Mucosa of descending colon (tissue), 3 donors: ENCODE data around the gene SPSB1. TPM values are rescaled to one million over a fixed set of nuclear protein-coding genes. Genes with fewer than 3 reads are reported as not detected.
A peak's percentile ranks its signal among the peaks of the same experiment; 100 is the strongest.
"Not testable (repeated sequence)": the region's sequence is repeated elsewhere in the genome, so short reads cannot be mapped to it uniquely, and the experiment has no call there.

Experiments used
- ATAC-seq: fragments of 200-7000 bp; cut with Tn5 transposase; one replicate; pipeline ENCODE4 v1.9.1; 2020; ENCODE audit warnings: mild to moderate bottlenecking, moderate library complexity
- DNase-seq, 3 donors: peaks; one replicate each; pipeline ENCODE4 v3.0.0-alpha.2; 2020
- H3K36me3 ChIP-seq: fragments of 200-600 bp; one replicate; pipeline ENCODE4 v1.8.0; 2021; ENCODE audit warnings: low read depth, mild to moderate bottlenecking
- H3K4me1 ChIP-seq: fragments of 200-600 bp; one replicate; pipeline ENCODE4 v1.8.0; 2021; ENCODE audit warnings: low read depth, mild to moderate bottlenecking
- H3K4me3 ChIP-seq: fragments of 200-600 bp; one replicate; pipeline ENCODE4 v1.8.0; 2021; ENCODE audit warnings: mild to moderate bottlenecking
- H3K9me3 ChIP-seq: fragments of 200-600 bp; one replicate; pipeline ENCODE4 v1.8.0; 2021; ENCODE audit warnings: mild to moderate bottlenecking
- intact Hi-C, 2 donors: fragments of 100-400 bp; cut with DNase I in 1 of 2; cut with micrococcal nuclease in 1 of 2; formaldehyde crosslinking; loops; one replicate each; pipeline versions ENCODE4 v1.11.0 to v1.11.1; 2022; cut with DNase I, micrococcal nuclease
- total RNA-seq, 3 donors: library from RNA; stranded (reverse); fragmentation: NEBNext Ultra II Directional in 2 of 3; extraction: Animal tissue kit (Norgen Biotek cat#: 25700) in 2 of 3; gene quantifications; one replicate each; pipeline versions ENCODE4 v1.2.1 to v1.2.4, GENCODE V29; 2021 to 2023
- TF ChIP-seq, protein P1 (sequence below): fragments of 200-600 bp; IDR thresholded peaks from one replicate; pipeline ENCODE4 v1.8.0; 2022; ENCODE audit warnings: antibody characterized with exemption, mild to moderate bottlenecking
- donor health status: DM: no; HTN: no; CAD: no; lungs with moderate emphysema.
- donor health status: DM: no; HTN: no; CAD: no.
- donor health status: DM: no; HTN: yes; CAD: no.

Gene SPSB1
- total RNA-seq, 3 donors from 2014 or later: 22.1 to 35.5 (median 26.1) TPM

DNA sequence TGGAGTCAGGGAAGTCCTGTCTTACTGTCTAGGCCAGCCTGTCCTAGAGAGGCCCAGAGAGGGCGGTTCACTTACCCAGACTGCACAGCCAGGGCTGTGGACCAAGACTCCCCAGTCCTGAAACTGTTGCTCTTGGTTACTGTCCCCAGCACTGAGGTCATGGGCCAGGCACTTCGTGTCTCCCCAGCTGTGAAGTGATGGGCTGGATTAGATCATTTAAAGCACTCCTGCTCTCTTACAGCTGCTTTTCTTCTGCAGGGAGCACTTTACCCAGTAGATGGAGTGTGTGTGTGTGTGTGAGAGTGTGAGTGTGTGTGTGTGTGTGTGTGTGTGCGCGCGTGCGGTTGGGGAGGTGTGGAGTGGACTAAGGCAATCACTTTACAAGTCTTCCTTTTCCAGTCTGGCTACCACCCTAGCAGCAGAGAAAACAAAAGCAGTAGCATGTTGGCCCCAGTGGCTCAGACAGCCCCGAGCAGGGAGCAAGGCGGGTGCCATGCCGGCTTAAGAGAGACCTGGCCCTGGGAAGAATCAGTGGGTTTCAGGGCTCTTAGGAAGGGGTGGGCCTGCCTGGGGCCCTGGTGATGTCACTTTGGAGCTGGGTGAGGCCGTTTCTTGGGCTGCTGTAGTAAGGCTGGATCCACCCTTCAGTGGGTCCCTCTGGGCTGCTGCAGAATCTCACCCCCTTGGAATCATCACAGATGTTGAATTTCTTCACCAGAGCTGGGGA, 2.4 kb downstream of the SPSB1 start:
- DNase-seq: peak in 2 of 3 donors; percentile 55 to 61
- no peaks in the 10 kb centered on the region for H3K9me3 ChIP-seq
- TF ChIP-seq, protein P1, sequence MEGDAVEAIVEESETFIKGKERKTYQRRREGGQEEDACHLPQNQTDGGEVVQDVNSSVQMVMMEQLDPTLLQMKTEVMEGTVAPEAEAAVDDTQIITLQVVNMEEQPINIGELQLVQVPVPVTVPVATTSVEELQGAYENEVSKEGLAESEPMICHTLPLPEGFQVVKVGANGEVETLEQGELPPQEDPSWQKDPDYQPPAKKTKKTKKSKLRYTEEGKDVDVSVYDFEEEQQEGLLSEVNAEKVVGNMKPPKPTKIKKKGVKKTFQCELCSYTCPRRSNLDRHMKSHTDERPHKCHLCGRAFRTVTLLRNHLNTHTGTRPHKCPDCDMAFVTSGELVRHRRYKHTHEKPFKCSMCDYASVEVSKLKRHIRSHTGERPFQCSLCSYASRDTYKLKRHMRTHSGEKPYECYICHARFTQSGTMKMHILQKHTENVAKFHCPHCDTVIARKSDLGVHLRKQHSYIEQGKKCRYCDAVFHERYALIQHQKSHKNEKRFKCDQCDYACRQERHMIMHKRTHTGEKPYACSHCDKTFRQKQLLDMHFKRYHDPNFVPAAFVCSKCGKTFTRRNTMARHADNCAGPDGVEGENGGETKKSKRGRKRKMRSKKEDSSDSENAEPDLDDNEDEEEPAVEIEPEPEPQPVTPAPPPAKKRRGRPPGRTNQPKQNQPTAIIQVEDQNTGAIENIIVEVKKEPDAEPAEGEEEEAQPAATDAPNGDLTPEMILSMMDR: no peak
- peak; percentile 49 for ATAC-seq
- intact Hi-C loops: loop anchor here (10.0 kb wide), 2 partner anchors 70 to 140 kb away; no protein-coding TSS in a partner anchor
- H3K4me3 ChIP-seq: no peak overlapping the region
- H3K36me3 ChIP-seq: no peaks in the 10 kb centered on the region
- peaks cover 34% of the 10 kb centered on the region for H3K4me1 ChIP-seq

DNA sequence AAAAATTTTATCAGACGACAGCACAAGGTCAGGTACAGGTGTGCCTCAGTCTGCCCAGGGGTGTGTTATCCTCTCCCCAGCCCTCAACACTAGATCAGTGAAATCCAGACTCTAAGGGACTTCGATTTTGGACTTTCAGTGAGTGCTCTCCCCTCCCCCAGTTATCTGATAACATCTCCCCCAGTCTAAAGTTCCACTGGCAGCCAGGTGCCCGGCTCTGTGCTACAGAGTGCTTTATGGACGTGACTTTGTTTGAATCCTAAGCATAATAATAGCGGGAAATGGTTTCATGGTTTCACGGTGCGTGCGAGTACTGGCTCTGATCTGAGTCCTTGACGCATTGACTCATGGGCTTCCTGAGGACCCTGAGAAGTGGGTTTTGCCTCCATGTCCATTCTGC, 3.2 kb downstream of the SPSB1 start:
- intact Hi-C loops: loop anchor here (10.0 kb wide), 2 partner anchors 69 to 139 kb away; no protein-coding TSS in a partner anchor
- H3K9me3 ChIP-seq: no peaks in the 10 kb centered on the region
- peaks cover 41% of the 10 kb centered on the region for H3K4me1 ChIP-seq
- H3K4me3 ChIP-seq: no peak overlapping the region
- ATAC-seq: no peak
- TF ChIP-seq, protein P1: no peak
- no peak for DNase-seq
- H3K36me3 ChIP-seq: no peaks in the 10 kb centered on the region

DNA sequence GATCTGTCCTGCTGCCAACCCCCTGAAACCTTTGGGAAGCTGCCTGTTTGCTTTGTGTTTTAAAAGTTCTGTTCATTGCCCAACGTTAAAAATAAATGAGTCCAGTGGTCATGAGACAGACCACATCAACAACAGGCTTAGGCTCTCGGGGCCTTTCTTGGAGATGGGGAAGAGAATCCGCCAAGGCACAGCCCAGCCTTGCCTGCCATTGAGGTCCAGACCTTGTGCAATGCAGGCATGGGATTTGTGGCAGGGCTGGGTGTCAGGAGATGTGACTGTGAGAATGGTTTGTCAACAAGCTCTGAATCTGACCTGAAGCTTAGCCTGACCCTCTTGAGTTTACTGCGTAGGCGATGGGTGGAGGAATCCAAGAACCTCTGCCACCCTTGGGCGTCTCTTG, 4.2 kb downstream of the SPSB1 start:
- peaks cover 37% of the 10 kb centered on the region for H3K4me1 ChIP-seq
- H3K4me3 ChIP-seq: no peak overlapping the region
- no peaks in the 10 kb centered on the region for H3K9me3 ChIP-seq
- DNase-seq: peak in 1 of 3 donors; percentile 34
- intact Hi-C loops: loop anchor here (10.0 kb wide), 2 partner anchors 68 to 138 kb away; no protein-coding TSS in a partner anchor
- ATAC-seq: no peak
- TF ChIP-seq, protein P1: no peak
- H3K36me3 ChIP-seq: no peaks in the 10 kb centered on the region

DNA sequence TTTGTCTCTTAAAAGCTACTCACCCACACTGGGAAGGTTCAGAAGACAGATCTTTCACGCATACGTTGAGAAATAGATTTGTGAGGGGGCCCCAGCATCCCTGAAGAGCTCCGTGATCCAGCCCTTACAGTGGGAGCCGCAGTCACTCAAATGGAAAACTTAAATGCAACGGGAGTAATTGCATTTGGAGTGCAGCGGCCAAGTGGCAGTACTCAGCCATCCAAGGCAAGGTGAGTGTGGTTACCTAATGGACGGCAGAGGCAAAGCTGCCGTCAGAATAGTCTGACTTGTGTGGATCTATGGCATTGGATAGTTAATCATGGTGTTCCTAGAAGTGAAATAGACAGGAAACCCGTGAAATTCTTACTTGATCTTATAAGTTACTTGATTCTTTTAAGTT, 5.1 kb downstream of the SPSB1 start:
- DNase-seq (no peak), ATAC-seq (no peak)
- Histone ChIP-seq H3K4me3 (no peak overlapping the region), H3K9me3 (no peaks in the 10 kb centered on the region), H3K36me3 (no peaks in the 10 kb centered on the region), H3K4me1 (peaks cover 46% of the 10 kb centered on the region)
- intact Hi-C loops: loop anchor here (10.0 kb wide), 2 partner anchors 67 to 137 kb away; no protein-coding TSS in a partner anchor
- TF ChIP-seq, protein P1: no peak

DNA sequence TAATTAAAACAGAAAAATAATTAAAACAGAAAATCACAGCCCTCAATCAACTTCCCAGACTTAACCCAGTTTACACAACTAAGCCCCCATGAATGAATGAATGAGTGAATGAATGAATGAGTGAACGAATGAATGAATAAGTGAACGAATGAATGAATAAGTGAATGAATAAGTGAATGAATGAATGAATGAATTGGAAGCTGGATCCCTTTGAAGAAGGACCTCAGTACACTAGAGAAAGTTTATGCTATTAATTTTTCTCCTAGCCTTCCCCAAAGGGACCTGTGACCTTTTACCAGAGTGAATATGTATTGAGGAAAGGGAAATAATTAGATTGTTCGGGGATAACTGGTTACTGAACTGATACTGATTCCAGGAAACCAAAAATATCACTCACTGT, 5.6 kb downstream of the SPSB1 start:
- Histone ChIP-seq H3K4me1 (peaks cover 50% of the 10 kb centered on the region), H3K4me3 (no peak overlapping the region), H3K9me3 (no peaks in the 10 kb centered on the region), H3K36me3 (no peaks in the 10 kb centered on the region)
- DNase-seq (no peak), ATAC-seq (no peak)
- TF ChIP-seq, protein P1: no peak
- intact Hi-C loops: loop anchor here (10.0 kb wide), 2 partner anchors 67 to 137 kb away; no protein-coding TSS in a partner anchor

DNA sequence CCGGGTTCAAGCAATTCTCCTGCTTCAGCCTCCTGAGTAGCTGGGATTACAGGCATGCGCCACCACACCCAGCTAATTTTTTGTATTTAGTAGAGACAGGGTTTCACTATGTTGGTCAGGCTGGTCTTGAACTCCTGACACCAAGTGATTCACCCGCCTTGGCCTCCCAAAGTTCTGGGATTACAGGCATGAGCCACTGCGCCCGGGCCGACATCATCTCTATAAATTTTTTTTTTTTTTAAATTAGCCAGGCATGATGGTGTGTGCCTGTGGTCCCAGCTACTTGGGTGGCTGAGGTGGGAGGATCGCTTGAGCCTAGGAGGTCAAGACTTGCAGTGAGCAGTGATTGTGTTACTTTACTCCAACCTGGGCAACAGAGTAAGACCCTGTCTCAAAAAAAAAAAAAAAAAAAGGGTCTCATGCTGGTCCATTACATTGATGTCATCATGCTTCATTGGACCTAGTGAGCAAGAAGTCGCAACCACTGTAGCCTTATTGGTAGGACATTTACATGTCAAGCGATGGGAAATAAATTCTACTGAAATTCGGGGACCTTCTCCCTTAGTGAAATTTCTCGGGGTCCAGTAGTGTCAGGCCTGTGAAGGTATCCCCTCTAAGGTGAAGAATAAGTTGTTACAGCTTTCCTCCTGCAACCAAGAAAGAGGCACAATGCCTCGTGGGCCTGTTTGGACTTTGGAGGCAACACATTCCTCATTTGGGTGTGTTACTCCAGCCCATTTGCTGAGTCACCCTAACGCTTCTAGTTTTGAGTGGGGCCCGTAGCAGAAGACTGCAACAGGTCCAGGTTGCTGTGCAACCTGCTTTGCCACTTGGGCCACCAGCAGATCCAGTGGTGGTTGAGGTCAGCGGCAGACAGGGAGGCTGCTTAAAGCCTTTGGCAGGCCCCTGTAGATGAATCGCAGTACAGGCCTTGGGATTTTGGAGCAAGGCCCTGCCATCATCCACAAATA, 7.2 kb downstream of the SPSB1 start:
- H3K4me1 ChIP-seq: peaks cover 46% of the 10 kb centered on the region
- intact Hi-C loops: loop anchor here (10.0 kb wide), 2 partner anchors 65 to 135 kb away; no protein-coding TSS in a partner anchor

More for the DNA sequence above, 7.2 kb downstream of the SPSB1 start:
- not testable (repeated sequence) for H3K36me3 ChIP-seq, H3K4me3 ChIP-seq, H3K9me3 ChIP-seq
- ATAC-seq (peak; percentile 84), DNase-seq (peak in 2 of 3 donors; percentile 67 to 71)
